ENCODE measurements around the gene FOSB. TPM values are rescaled to one million over a fixed set of nuclear protein-coding genes. Genes with fewer than 3 reads are reported as not detected.
A peak's percentile ranks its signal among the peaks of the same experiment; 100 is the strongest.

The FOSB gene
- total and polyA plus RNA-seq, 9 of the 15 experiments (the other 6 are each of a cell fraction or from before 2014, with no cell fraction given): 0.11 to 2.7 (median 0.73) TPM

DNA sequence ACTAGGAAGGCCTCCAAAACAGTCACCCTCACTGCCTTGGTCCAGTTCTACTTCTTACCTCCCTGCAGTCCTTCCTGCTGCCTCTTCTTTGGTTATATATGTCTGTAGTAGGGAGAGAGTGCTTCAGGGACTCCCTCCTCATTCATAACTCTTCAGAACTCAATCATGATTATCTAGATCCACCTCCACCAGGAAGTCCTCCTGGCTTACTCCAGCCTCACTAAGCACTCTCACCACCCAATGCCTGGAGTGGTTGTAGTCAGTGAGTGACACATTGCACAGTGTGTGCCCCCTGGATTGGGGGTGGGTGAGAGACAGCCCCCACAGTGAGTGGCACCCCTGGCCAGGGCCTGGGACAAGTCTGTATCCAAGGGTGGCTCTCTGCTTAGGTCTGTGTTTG is 10.0 kb upstream of the FOSB start (continued):
- TF ChIP-seq ZNF444 (CRISPR knock-in tag; IDR thresholded peaks at IDR 0.05): no peak
- TF ChIP-seq NFYB (IDR thresholded peaks at IDR 0.05; ENCODE audit: extremely low read depth, insufficient read length): no peak
- TF ChIP-seq TRIM24 (IDR thresholded peaks at IDR 0.05): no peak
- TF ChIP-seq HDAC2 (IDR thresholded peaks at IDR 0.05): 0 out of 2 replicates have a peak, but pooled peaks have one; percentile 29
- TF ChIP-seq CBX1 (IDR thresholded peaks at IDR 0.05; ENCODE audit: low read depth): no peak
- TF ChIP-seq ZNF133 (CRISPR knock-in tag; IDR thresholded peaks at IDR 0.05): no peak
- no peak for TF ChIP-seq FOXM1 (IDR thresholded peaks at IDR 0.05; ENCODE audit: low read depth)
- no peak for TF ChIP-seq FOXM1 (CRISPR knock-in tag; IDR thresholded peaks at IDR 0.05; ENCODE audit: low read depth)
- TF ChIP-seq PTBP1 (IDR thresholded peaks at IDR 0.05; ENCODE audit: low read depth, low read length): peak; percentile 79; the same call in 1 of the 2 replicates
- no peak for TF ChIP-seq RFX7 (CRISPR knock-in tag; IDR thresholded peaks at IDR 0.05)
- TF ChIP-seq SRSF7 (optimal IDR thresholded peaks at IDR 0.05; ENCODE audit: low read depth, low read length): no peak
- peak; percentile 94 for TF ChIP-seq ZNF436 (CRISPR knock-in tag; IDR thresholded peaks at IDR 0.05)
- no peak for TF ChIP-seq SUPT5H (IDR thresholded peaks at IDR 0.05)
- peak; percentile 92 for TF ChIP-seq BCOR (IDR thresholded peaks at IDR 0.05)
- TF ChIP-seq HNRNPK (IDR thresholded peaks at IDR 0.05; ENCODE audit: low read depth, low read length, poor library complexity, severe bottlenecking): no peak
- TF ChIP-seq KDM1A (IDR thresholded peaks at IDR 0.05): peak; percentile 65 to 83
- TF ChIP-seq EP400 (IDR thresholded peaks at IDR 0.05): no peak
- TF ChIP-seq CEBPG (CRISPR knock-in tag; IDR thresholded peaks at IDR 0.05): 0 out of 2 replicates have a peak, but pooled peaks have one; percentile 7
- TF ChIP-seq CEBPG (tag; conservative IDR thresholded peaks at IDR 0.05 in 1 of 2, IDR thresholded peaks at IDR 0.05 in 1 of 2): no peak
- peak in 1 of 2 experiments; percentile 72; a peak in 2 of 4 replicates for TF ChIP-seq RCOR1 (IDR thresholded peaks at IDR 0.05; ENCODE audit: borderline replicate concordance in 1 of 2, low read depth in 2 of 2, low read length in 2 of 2)
- TF ChIP-seq GTF3C2 (IDR thresholded peaks at IDR 0.05; ENCODE audit: borderline replicate concordance, extremely low read depth, insufficient read length): peak; percentile 72
- no peak for TF ChIP-seq PCBP2 (IDR thresholded peaks at IDR 0.05; ENCODE audit: low read depth, low read length, poor library complexity, severe bottlenecking)
